GM18861 (cell line): ENCODE results near the gene PIWIL4.
"Not testable (repeated sequence)": the region's sequence is repeated elsewhere in the genome, so short reads cannot be mapped to it uniquely, and the experiment has no call there.

Experiments
- ATAC-seq: cut with Tn5 transposase; IDR thresholded peaks from one replicate; pipeline ENCODE4 v1.9.1; 2021; ENCODE audit not compliant: unreplicated experiment

The PIWIL4 gene

GRCh38 chr11:94635072-94635471 lies 67.9 kb downstream of the PIWIL4 start:
- ATAC-seq = no peak

GRCh38 chr11:94636388-94636949 lies 69.3 kb downstream of the PIWIL4 start:
- no peak for ATAC-seq

DNA sequence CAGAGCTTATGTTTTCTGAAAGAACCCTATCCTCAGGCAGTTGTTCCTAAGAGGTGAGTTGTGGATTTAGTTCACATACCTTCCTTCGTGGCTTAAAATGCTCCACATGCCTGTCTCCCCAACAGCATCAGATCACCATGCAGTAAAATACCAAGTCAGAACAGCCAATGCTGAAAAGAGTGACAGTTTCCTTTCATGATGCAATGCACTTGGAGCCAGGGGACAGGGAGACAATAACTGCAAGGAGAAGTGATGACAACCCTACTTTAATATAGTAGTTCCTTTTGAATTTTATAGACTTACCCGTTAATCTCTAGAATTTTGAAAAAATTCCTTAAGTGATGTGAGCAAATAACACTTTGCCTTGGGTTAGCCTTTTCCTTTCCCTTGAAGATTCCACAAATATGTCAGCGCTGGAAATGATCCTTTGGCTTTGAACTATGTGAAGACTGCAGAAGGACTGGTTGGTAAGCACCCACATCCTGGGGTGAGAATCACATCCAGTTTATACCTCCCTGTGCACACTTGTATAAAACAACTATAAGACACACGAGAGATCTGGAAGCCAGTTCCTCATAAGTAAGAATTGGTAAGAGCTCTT lies 71.2 kb downstream of the PIWIL4 start:
- ATAC-seq = no peak

DNA sequence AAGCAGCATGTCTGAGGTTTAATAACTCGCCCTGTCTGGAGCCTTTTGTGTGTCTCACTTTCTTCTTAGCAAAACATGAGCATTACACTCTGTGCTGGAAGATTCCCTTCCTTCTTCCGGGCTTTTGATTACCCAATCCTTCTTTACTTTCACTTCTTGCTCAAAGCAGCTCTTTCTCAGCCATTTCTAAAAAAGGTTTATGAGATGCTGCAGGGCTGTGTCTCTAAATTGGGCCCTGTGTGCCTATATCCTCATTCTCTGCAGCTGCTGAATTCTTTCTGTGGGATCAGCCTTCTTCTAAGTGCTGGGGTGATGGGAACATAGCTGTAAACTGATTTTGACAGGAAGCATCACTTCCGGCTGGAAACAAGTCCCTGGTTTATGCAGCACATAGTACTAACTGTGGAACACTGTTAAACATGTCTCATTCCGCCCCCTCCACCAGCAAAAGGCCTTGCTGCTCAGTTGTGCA lies 71.8 kb downstream of the PIWIL4 start:
- ATAC-seq = no peak

DNA sequence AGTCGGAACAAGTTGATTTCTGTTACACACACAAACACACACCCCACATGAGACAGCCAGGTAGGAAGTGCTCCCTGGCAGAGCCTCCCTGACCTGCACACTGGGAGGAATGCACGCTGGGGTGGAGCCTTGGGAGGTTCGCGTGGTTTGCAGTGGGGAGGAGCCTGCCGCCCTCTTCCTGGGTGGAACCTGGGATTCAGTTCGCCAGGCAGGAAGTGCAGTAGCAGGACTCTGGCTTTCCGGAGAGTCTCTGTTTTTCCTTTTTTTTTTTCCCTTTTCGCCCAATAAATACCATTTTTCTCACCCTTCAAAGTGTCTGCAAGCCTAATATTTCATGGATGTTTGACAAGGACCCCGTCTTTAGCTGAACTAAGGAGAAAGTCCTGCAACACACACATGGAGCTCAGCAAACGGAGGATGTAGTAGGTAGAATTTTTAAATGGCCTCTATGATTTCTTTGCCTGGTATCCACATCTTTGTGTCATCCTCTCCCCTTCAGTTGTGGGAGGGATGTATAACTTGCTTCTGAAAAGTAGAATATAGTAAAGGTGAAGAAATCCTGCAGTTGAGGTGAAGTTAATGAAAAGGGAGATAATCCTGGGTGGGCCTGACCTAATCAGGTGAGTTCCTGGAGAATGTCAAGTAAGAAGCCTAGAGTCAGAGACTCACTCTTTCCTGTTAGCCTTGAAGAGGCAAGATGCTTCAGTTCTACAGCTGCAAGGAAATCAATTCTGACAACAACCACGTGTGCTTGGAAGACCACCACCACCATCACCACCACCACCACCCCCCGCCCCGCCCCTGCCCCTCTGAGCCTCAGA lies 72.9 kb downstream of the PIWIL4 start:
- no peak for ATAC-seq

DNA sequence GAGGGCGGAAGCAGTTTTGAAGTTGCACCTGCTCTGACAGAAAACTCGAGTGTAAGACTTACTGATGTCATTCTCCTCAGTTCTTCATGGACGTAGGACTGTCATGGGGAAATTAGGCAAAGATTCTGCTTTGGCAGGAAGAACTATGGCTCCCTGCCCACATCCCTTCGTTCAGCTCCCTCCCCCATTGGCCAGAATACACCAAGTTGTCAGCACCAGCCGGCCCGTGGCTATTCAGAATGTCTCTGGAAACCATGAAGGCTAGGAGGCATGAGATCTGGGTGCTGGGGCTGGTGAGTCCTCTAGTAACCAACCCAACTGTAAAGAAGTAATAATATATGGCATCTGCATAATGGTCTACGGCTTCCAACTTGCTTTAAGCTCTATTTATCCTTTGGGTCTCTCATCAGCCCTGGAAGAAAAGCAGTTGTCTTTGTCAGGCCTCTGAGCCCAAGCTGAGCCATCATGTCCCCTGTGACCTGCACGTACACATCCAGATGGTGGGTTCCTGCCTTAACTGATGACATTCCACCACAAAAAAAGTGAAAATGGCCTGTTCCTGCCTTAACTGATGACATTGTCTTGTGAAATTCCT lies 74.1 kb downstream of the PIWIL4 start:
- ATAC-seq = no peak

GRCh38 chr11:94643186-94643585 lies 76.0 kb downstream of the PIWIL4 start:
- ATAC-seq = not testable (repeated sequence)

DNA sequence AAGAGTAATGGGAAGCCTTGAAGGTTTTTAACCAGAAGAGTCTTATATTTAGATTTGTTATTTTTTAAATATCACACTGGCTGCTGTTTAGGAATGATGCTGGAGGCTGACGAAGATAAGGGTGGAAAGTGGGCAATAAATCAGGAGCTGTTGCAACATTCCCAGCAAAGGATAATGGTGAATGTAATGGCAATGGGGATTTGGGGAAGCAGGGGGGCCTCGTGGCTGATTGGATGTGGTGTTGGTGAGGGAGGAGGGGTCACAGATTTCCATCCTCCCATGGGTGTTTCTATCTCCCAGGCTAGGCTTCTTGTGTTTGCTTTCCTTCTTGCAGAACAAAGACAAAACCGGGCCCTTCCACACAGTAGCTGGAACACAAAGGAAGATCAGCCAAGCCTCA lies 80.8 kb downstream of the PIWIL4 start:
- no peak for ATAC-seq

DNA sequence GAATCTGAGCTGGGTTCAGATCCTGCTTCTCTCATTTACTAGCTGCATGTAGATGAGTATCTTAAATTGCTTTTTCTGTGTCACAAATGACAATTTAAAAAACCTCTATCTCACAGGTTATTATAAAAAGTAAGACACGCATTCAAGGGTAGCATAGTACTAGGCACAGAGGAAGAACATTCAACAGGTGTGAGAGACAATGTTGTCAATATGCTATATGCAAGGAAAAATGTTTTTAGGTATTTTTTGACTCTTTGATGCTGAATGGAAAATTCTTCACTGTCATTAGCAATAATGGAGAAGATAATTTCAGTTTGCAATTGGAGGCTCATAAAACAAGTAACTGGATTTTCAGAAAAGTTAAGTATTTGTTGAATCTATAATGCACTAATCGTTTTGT lies 81.6 kb downstream of the PIWIL4 start:
- ATAC-seq = no peak

DNA sequence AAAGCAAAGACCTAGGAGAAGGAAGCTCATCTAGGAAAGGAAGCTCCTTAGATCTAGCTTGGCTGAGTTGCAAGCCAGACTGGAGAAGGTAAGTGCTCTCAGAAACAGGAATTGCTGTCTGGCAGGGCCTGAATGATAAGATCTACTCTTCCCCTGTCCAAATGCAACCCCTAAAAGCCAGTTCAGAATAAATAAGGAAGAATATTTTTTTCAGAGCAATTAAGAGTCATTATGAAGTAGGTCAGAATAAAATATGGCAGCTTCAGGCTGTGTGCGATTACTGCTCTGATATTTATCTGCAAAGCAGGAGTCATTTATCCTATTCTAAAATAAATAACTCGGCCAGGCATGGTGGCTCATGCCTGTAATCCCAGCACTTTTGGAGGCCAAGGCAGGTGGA lies 82.1 kb downstream of the PIWIL4 start:
- no peak for ATAC-seq

DNA sequence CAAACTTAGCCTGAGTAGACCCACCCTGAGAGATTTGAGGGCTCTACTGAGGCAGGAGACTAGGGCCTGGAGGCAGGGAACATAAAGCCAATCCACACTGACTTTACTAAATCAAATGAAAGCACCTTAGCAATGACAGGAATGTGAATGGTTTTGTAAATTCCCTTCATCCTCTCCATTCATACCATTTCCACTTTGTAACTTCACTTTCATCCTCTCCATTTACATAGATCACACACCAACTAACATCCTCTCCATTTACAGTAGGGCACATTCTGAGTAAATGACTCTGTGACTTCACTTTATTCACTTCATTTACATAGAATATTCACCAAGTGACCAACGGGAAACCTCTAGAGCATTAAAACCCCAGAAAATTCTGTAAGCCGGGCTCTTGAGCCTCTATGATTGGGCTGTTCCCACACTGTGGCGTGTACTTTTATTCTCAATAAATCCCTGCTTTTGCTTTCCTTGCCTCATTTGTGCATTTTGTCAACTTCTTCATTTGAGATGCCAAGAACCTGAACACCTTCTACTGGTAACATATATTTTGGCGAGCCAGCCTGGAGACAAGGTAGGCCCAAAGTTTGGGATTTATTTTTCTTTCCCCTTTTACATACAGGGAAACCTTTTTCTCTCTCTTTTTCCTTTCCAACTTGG lies 82.9 kb downstream of the PIWIL4 start:
- no peak for ATAC-seq

GRCh38 chr11:94650756-94651155 lies 83.6 kb downstream of the PIWIL4 start:
- no peak for ATAC-seq

DNA sequence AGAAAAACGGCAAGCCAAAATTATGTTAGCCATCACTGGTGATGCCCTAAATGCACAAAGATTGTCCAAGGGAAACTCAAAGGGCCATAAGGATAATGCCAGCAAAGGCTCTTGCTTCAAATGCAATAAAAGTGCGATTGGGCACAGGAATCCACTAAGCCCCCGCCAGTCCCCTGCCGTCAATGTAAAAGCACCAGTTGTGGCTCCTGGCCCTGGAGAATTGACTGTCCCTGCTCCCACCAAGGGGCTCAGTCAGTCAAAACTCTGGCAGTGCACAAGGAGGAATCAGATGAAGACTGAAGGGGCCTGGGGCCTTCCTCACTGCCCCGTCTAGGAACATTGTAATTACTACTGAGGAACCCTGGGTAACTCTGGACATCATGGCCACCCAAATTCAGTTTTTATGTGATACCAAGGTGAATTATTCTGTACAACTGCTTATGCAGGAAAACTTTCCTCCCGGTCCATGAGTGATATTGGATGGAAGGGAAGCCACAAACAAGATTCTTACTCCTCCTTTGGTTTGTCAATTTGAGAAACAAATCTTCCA lies 85.6 kb downstream of the PIWIL4 start:
- no peak for ATAC-seq

- no peak for ATAC-seq
Measured at GRCh38 chr11:94653561-94653960, 86.4 kb downstream of the PIWIL4 start.

GRCh38 chr11:94654201-94654600 lies 87.0 kb downstream of the PIWIL4 start:
- no peak for ATAC-seq

- ATAC-seq = no peak
Measured at GRCh38 chr11:94655291-94655690, 88.1 kb downstream of the PIWIL4 start.

GRCh38 chr11:94655956-94656355 lies 88.8 kb downstream of the PIWIL4 start:
- no peak for ATAC-seq

- no peak for ATAC-seq
Measured at GRCh38 chr11:94656968-94657367, 89.8 kb downstream of the PIWIL4 start.

- ATAC-seq = no peak
Measured at GRCh38 chr11:94657629-94658028, 90.5 kb downstream of the PIWIL4 start.

GRCh38 chr11:94658386-94658785 lies 91.2 kb downstream of the PIWIL4 start:
- ATAC-seq = no peak

GRCh38 chr11:94658888-94659287 lies 91.7 kb downstream of the PIWIL4 start:
- no peak for ATAC-seq
